Uterus (tissue), 4 donors: ENCODE measurements around the gene ADRM1. TPM values are rescaled to one million over a fixed set of nuclear protein-coding genes. Genes with fewer than 3 reads are reported as not detected.

ENCODE experiments used
- DNase-seq, 2 donors: peaks; one replicate each; pipeline ENCODE4 v3.0.0-alpha.2; 2019 to 2020
- H3K27ac ChIP-seq, 2 donors: fragments of 200-600 bp; sonication (generic); 1 replicate in 1 of 2; 2 replicates in 1 of 2; pipeline ENCODE4 v1.5.1; 2016 to 2018
- H3K27me3 ChIP-seq, 2 donors: fragments of 200-600 bp; sonication (generic); one replicate each; pipeline ENCODE4 v1.5.1; 2018 to 2019; ENCODE audit warnings: control low read depth in 1 of 2
- H3K36me3 ChIP-seq, 2 donors: fragments of 200-600 bp; sonication (generic); one replicate each; pipeline ENCODE4 v1.5.1; 2019; ENCODE audit warnings: control low read depth in 1 of 2
- H3K4me1 ChIP-seq, 2 donors: fragments of 200-600 bp; sonication (generic); one replicate each; pipeline ENCODE4 v1.5.1; 2018 to 2019; ENCODE audit warnings: control low read depth in 1 of 2
- H3K4me3 ChIP-seq, 2 donors: fragments of 200-600 bp; sonication (generic); 1 replicate in 1 of 2; 2 replicates in 1 of 2; pipeline ENCODE4 v1.5.1; 2018 to 2019; ENCODE audit warnings: mild to moderate bottlenecking in 1 of 2
- H3K9me3 ChIP-seq, 2 donors: fragments of 200-600 bp; sonication (generic); one replicate each; pipeline ENCODE4 v1.5.1; 2019; ENCODE audit warnings: control low read depth in 1 of 2
- CTCF ChIP-seq, 4 experiments: fragments of 200-600 bp in 2 of 4; fragments of 450-650 bp in 2 of 4; sonication (generic) in 2 of 4; IDR thresholded peaks; one replicate each; pipeline ENCODE4 v1.5.1; 2016 to 2019; ENCODE audit warnings: antibody characterized with exemption in 4 of 4, mild to moderate bottlenecking in 2 of 4, moderate library complexity in 1 of 4
- POLR2A ChIP-seq, 2 donors: fragments of 450-650 bp; IDR thresholded peaks; one replicate each; pipeline ENCODE4 v1.6.1; 2016; ENCODE audit warnings: antibody characterized with exemption in 2 of 2, mild to moderate bottlenecking in 1 of 2, moderate library complexity in 1 of 2
- intact Hi-C: fragments of 100-400 bp; cut with DNase I; formaldehyde crosslinking; loops from one replicate; pipeline ENCODE4 v1.15.1; 2023; ENCODE audit warnings: low total_unique reads
- total RNA-seq, 4 donors: library from RNA; depleted of rRNA in 3 of 4; stranded (reverse); fragments of >200 nt in 3 of 4; gene quantifications; one replicate each; pipeline versions ENCODE4 v1.1.0 to v1.2.4, GENCODE V29; 2014 to 2023
- donor health status: DM: yes; HTN: yes; CAD: no.

The ADRM1 gene
- total RNA-seq, 4 donors from 2014 or later, result 42.9 to 82.7 (median 60.9) TPM

- H3K4me1 ChIP-seq, result no peaks in the 10 kb centered on the region
- intact Hi-C loops, result no loop called here
- DNase-seq, result no peak
- no peaks in the 10 kb centered on the region for H3K36me3 ChIP-seq
- no peaks in the 10 kb centered on the region for H3K27me3 ChIP-seq
- no peaks in the 10 kb centered on the region for H3K9me3 ChIP-seq
- no peak overlapping the region for H3K4me3 ChIP-seq
- no peak overlapping the region for H3K27ac ChIP-seq
- TF ChIP-seq CTCF (IDR thresholded peaks at IDR 0.05), result no peak
- no peak for TF ChIP-seq POLR2A (IDR thresholded peaks at IDR 0.05)
These were observed 18.3 kb upstream of the ADRM1 start for GRCh38 chr20:62284448-62284847.

GRCh38 chr20:62285151-62285550, 17.6 kb upstream of the ADRM1 start:
- H3K27ac ChIP-seq, result no peak overlapping the region
- DNase-seq, result no peak

GRCh38 chr20:62285722-62286121, 17.1 kb upstream of the ADRM1 start:
- intact Hi-C loops, result no loop called here
- no peaks in the 10 kb centered on the region for H3K36me3 ChIP-seq
- no peak overlapping the region for H3K4me3 ChIP-seq
- H3K27ac ChIP-seq, result no peak overlapping the region
- H3K27me3 ChIP-seq, result no peaks in the 10 kb centered on the region
- no peaks in the 10 kb centered on the region for H3K4me1 ChIP-seq
- peak in 1 of 2 donors; percentile 77 for DNase-seq
- H3K9me3 ChIP-seq, result no peaks in the 10 kb centered on the region
- TF ChIP-seq POLR2A (IDR thresholded peaks at IDR 0.05) (no peak), CTCF (IDR thresholded peaks at IDR 0.05) (no peak)

More at GRCh38 chr20:62285151-62285550, 17.6 kb upstream of the ADRM1 start:
- no peaks in the 10 kb centered on the region for H3K9me3 ChIP-seq
- intact Hi-C loops, result no loop called here
- no peaks in the 10 kb centered on the region for H3K4me1 ChIP-seq
- TF ChIP-seq CTCF (IDR thresholded peaks at IDR 0.05) (no peak), POLR2A (IDR thresholded peaks at IDR 0.05) (no peak)
- no peaks in the 10 kb centered on the region for H3K27me3 ChIP-seq
- H3K4me3 ChIP-seq, result no peak overlapping the region
- H3K36me3 ChIP-seq, result no peaks in the 10 kb centered on the region

GRCh38 chr20:62286493-62287064, 16.2 kb upstream of the ADRM1 start:
- DNase-seq, result no peak
- Histone ChIP-seq H3K9me3 (no peaks in the 10 kb centered on the region), H3K27me3 (no peaks in the 10 kb centered on the region), H3K27ac (no peak overlapping the region), H3K36me3 (no peaks in the 10 kb centered on the region), H3K4me1 (no peaks in the 10 kb centered on the region), H3K4me3 (no peak overlapping the region)
- intact Hi-C loops, result no loop called here
- no peak for TF ChIP-seq POLR2A (IDR thresholded peaks at IDR 0.05)

- Histone ChIP-seq H3K27ac (no peak overlapping the region), H3K4me3 (no peak overlapping the region), H3K36me3 (no peaks in the 10 kb centered on the region), H3K9me3 (no peaks in the 10 kb centered on the region), H3K4me1 (no peaks in the 10 kb centered on the region), H3K27me3 (no peaks in the 10 kb centered on the region)
- intact Hi-C loops, result no loop called here
- no peak for DNase-seq
- no peak for TF ChIP-seq POLR2A (IDR thresholded peaks at IDR 0.05)
- TF ChIP-seq CTCF (IDR thresholded peaks at IDR 0.05), result no peak
These were observed 15.7 kb upstream of the ADRM1 start for GRCh38 chr20:62287129-62287528.
